Right renal pelvis (tissue), 4 donors: ENCODE measurements around the gene SI. TPM values are rescaled to one million over a fixed set of nuclear protein-coding genes. Genes with fewer than 3 reads are reported as not detected.
"Not testable (repeated sequence)": the region's sequence is repeated elsewhere in the genome, so short reads cannot be mapped to it uniquely, and the experiment has no call there.

Experiments used
- DNase-seq, 4 donors: peaks; one replicate each; pipeline ENCODE4 v3.0.0-alpha.2; 2013; ENCODE audit warnings: low read depth in 4 of 4, low spot score in 3 of 4, missing footprints in 1 of 4
- polyA plus RNA-seq, 4 donors: library from polyadenylated mRNA; unstranded; fragments of 120-200 nt; gene quantifications; one replicate each; pipeline ENCODE4 v1.2.1, GENCODE V29; 2013; ENCODE audit not compliant: insufficient read length in 4 of 4

The SI gene
- not detected for polyA plus RNA-seq

DNA sequence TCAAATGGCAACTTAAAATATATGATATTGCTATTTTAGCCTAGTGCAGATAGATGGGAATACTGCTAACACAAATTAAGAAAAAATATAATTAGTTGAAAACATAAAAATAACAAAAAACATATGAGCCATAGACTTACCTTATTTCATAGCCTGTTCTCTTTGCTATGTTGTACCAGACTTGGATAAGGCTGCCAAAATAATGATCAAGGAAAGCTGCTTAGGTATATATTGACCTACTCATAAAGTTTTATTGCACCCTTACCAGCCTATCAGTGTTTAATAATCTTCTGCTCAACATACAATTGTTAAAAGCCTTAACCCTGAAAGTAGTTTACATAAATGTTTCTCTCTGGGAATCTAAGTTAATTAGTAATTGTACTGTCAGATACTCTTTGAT is at the start of gene SI:
TSS of gene SI (minus strand) at position 204 of the 400 bp plus-strand sequence. CDS start 2,484 bp downstream, outside the sequence.
- DNase-seq = no peak

DNA sequence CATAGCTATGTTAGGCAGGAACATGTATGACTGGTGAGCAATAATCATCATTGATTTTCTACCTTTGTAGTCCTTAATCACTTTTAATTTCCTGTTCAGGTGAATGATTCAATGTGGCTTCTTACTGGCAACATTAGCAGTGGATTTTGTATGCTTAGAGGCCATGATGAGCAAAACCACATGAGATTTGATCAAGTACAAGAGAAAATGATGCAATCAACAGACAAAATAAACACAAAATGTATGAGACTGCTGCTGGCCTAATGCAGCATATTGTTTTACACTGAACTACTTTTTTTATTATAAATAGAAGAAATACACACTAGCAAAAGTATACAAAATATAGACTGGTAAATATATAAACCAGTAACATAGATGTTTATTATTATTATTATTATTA is 47.5 kb upstream of the SI start:
- no peak for DNase-seq

DNA sequence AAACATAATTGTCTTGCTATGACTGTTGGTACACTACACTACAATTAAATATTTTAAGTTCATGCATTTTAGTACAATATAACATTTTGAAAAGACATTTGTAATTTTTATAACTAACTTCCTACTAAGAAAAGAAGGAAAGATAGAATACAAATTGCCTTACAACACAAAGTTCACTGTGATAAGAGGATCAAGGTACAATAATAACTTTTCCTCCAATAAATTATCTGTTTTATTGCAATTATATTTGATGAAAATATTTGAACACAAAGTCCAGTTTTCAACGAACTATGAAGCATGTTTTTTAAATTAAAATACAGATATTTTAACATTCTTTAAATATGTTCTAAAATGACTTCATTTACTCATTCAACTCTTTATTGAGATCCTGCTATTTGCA is 33.1 kb upstream of the SI start:
- DNase-seq = no peak

DNA sequence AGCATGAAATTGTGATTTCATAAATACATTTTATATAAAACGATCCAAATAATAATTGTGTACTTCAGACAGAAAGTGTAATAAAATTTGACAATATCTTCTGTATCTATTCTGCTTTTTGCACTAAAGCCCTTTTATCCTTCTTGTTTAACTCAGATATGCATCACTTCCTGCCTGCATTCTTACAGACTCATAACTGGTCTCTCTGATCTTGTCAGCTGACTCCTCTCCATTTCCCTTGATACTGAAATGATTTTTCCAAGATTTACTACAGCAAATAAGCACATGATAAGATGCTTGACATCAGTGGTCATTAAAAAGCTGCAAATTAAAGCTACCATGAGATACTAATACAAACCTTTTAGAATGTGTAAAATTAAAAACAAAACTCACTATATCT is 25.3 kb upstream of the SI start:
- DNase-seq = no peak

DNA sequence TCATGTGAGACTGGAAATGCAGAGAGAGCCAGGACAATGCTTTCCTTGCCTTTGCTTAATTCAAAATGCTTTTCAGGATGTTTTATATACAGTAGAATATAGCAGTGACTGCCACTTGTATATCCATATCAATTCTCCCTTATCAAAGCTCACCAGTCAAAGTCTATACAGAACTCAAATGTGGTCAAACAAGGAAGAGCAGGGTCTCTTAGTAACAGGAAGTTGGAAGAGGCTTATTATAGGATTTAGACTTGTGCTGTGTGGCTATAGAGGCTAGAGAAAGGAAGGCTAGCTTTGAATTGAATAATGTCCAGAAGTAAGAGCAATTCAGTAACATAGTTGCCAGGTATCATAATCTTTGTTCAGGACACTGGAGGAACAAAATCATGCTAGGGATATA is 4.4 kb upstream of the SI start:
- no peak for DNase-seq

DNA sequence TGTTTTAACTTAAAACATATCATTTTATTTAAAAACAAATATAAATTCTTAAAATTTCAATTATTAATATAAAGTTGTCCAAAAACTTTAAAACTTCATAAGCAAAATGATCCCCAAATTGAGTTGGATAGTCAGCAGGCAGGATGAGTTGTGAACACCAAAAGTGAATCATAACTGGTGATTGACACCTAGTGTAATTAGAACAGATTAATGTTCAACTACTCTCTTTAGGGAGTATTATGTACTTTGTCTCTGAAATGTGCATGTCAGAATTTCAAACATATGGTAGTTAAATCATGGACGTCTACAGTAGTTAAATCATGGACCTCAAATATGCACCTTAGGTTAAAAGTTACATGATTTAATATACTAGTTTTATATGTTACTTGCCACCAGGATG is 2.9 kb upstream of the SI start:
- DNase-seq = no peak

DNA sequence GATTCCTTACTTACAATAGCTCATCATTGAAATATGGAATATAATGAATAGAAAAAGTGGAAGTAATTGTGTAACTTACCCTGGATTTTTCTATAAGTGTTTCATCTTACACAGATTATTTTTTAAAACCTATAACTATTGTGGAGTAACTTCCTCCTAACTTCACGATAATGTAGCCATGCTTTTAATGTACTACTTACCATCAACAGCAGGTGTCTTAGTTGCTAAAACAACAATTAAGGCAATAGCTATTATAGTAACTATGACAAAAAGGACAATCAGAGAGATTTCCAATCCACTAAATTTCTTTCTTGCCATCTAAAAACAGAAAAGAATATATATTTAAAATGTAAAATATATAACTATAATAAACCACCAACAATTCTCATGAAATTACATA is 2.6 kb downstream of the SI start:
- DNase-seq = no peak

DNA sequence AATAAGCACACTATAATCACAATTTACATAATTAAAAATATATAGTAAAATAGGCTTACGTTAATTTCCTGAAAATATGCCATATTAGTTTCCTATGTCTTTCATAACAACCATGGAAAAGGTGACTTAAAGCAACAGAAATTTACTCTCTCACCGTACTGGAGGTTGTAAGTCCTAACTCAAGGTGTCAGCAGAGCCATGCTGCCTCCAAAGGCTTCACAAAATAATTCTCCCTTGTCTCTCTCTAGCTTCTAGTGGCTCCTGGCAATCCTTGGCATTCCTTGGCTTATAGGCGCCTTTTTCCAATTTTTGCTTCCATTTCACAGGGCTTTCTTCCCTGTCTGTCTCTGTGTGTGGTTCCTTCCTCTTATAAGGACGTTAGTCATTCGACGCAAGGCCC is 7.6 kb downstream of the SI start:
- no peak for DNase-seq

DNA sequence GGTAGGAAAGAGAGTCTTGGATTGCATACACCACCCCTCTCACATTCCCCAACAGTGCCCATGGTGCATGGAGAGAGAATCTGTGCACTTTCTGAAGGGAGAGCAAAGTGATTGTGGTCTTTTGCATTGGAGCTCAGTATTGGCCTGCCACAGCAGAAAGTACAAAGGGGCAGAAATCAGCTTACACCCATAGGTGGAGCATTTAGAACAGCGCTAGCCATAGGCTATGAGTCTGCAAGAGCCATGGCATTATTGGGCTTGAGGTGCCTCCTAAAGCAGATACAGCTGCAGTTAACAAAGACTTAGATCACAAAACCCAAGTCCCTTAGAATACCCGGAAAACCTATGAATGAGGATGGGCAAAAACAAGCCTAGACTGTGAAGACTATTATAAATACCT is 21.8 kb downstream of the SI start:
- no peak for DNase-seq

DNA sequence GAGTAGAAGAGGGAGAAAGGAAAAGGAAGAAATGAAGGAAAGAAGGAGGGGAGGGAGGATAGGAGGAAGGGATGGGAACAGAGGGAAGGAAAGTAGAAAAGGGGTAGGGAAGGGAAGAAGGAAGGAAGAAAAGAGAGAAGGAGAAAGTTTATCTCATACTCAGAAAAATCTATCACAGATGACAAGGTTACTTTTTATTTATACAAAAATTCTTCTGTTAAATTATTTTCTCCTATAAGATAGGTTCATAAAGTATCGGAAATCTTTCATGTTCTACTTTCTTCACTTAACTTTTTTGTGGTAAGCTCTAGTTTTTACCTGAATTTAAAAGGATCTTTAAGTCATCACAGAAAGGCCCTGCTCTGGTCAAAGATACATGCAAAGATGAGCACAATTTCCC is 38.1 kb downstream of the SI start:
- DNase-seq = no peak

DNA sequence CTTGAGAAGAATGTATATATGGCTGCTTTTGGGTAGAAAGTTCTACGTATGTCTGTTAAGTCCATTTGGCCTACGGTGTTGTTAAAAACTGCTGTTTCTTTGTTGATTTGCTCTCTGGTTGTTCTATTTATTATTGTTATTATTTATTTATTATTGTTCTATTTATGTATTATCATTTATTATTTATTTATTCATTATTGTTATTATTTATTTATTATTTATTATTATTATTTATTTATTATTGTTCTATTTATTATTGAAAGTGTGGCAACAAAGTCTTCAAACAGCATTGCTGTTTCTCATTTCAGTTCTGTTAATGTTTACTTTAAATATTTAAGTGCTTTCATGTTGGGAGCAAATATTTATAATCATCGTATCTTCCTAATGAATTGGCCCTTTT is 66.7 kb downstream of the SI start:
- DNase-seq = no peak

DNA sequence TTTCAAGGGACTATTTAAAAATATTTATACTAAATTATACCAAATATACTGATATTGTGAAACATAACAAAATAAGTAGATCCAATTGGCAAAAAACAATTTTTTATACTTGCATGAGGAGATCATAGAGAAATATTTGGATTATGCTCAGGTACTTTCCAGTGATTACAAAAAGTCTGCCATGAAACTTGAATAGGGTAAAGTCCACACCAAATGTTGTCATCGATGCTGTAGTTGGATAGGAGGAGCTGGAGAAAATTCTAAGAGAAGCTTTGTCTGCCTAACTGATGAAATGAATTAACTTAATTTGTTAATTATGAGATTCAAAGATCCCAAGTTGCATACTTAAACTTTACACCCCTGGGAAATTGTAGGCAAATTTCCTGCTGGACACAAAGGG is 93.3 kb downstream of the SI start:
- no peak for DNase-seq

DNA sequence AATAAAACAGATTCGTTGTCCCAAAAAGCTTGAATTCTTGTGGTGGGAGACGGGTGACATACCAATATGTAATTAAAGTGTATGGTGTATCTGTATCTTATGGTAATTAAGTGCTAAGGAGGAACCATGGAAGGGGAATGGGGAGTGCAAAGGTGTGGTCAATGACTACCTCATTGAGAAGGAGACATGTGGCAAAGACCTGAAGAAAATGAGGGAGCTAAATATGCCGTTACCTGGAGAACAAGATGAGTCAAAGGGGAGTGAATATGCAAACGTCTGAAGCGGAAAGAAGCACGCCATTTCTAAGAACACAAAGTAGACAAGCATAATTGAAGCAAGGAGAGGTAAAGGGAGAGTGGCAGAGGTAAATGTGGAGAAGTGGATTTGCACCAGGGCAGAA is 115.7 kb downstream of the SI start:
- DNase-seq = no peak

DNA sequence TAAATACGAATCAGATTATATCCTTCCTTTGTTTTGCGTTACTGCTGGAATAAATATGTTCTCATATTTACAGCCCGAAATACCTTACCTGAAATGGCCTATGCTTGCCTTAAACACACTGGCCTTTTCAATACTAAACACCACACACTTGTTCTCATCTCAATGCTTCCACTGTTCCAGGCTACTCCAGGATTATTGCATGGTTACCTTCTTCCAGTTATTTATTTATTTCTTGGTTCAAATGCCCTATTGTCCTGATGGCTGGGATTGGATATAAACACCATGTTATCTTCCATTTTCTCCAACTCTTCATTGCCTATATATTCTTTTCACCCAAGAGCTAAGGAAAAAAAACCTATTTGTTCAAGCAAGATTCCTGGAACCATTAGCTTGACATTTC is 125.3 kb downstream of the SI start:
- no peak for DNase-seq

DNA sequence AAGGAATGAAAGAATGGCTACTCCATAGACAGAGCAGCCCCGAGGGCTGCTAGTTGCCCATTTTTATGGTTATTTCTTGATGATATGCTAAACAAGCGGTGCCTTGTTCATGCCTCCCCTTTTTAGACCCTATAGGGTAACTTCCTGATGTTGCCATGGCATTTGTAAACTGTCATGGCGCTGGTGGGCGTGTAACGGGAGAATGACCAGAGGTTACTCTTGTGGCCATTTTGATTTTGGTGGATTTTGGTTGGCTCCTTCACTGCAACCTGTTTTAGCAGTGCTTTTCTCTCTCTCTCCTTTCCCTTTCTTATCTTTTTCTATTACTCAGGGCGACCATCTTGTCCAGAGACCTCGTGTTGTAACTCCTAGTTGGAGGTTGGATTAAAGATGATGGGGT is 126.9 kb downstream of the SI start:
- DNase-seq = not testable (repeated sequence)

DNA sequence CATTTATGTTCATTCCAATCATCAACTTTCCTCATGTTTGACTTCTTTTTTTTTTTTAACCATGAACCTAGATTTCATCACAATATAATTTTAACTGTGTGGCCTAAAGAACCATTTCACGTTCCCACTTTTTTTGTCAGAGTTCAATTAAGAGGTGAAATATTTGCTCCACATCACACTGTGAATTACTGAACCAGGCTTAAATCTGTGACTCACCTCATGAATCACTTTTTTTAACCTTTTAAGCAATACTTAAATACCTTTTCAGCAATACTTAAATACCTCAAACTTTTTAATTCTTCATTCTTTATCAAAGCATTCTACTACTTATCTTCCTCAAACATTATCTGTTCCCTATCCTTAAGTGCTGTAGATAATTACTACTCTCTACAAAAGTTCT is 137.6 kb downstream of the SI start:
- no peak for DNase-seq

DNA sequence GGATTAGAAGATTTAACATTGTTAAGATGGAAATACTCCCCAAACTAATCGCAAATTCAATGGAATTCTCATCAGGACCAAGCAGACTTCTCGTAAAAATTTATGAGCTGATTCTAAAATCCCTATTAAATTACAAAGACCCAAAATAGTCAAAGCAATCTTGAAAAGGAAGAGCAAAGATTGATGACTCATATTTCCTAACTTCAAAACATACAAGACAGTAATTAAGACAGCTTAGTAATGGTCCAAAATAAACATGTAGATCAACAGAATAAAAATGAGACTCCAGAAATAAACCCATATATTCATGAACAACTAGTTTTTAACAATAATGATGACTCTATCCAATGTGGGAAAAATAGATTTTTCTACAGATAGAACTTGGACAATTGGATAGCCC is 148.7 kb downstream of the SI start:
- no peak for DNase-seq

Other genes starting within 250 kb of the SI start
- gene SLITRK3, start 117.9 kb upstream of the SI start, polyA plus RNA-seq = 1 to 10 TPM in 1 of 4 donors, under 1 TPM in 3; 0.22 to 1.2 (median 0.80) TPM